GM12878 (cell line): ENCODE data around the gene TMOD2. TPM values are rescaled to one million over a fixed set of nuclear protein-coding genes. Genes with fewer than 3 reads are reported as not detected.

Experiments used
- ATAC-seq: fragments of 200-7000 bp; cut with Tn5 transposase; 3 replicates; pipeline ENCODE4 v1.9.1; 2020; ENCODE audit warnings: mild to moderate bottlenecking, moderate library complexity
- BruUV-seq: library from RNA; stranded (reverse); fragments of 400-500 nt; replicated peaks from 2 replicates; lab custom pipeline; 2021; lab: Mats Ljungman, UMichigan
- CTCF ChIA-PET: fragments of 300-600 bp; sonication (Branson Sonifier 250); formaldehyde crosslinking; extraction: SDS; loops from one replicate; lab custom pipeline; 2021; ENCODE audit warnings: inconsistent platforms; lab: Yijun Ruan, JAX
- POLR2A ChIA-PET: fragments of 350-600 bp; formaldehyde crosslinking; extraction: SDS; loops from one replicate; lab custom pipeline; 2021; ENCODE audit warnings: inconsistent platforms; lab: Charles Lee
- RAD21 ChIA-PET: fragments of 300-600 bp; sonication (Branson Sonifier 250); formaldehyde crosslinking; loops from one replicate; lab custom pipeline; 2023; ENCODE audit warnings: antibody characterized with exemption; ENCODE audit not compliant: unreplicated experiment; lab: Charles Lee
- SMC1A ChIA-PET: fragments of 300-600 bp; sonication (Branson Sonifier 250); formaldehyde crosslinking; loops from one replicate; lab custom pipeline; 2023; ENCODE audit not compliant: unreplicated experiment, uncharacterized antibody; lab: Charles Lee
- DNase-seq: peaks from one replicate; pipeline ENCODE4 v3.0.0-alpha.2; 2011; ENCODE audit warnings: low read depth, low spot score
- FAIRE-seq: peaks from 3 replicates; lab custom pipeline; 2011; peaks lifted over from hg19 to GRCh38; lab: Jason Lieb, UNC
- H2AFZ ChIP-seq: 2 replicates; pipeline ENCODE4 v1.6.0; 2011; ENCODE audit warnings: low read depth, low read length, control low read depth; ENCODE audit not compliant: control insufficient read depth
- H3K27ac ChIP-seq: 2 replicates; pipeline ENCODE4 v1.5.1; 2011; ENCODE audit warnings: control low read depth; ENCODE audit not compliant: control insufficient read depth, insufficient read depth
- H3K27me3 ChIP-seq, 2 experiments: replicated peaks in 1 of 2; 2 replicates each; pipeline versions ENCODE4 v1.6.0 to v1.6.1; 2011; ENCODE audit warnings: low read length in 1 of 2; ENCODE audit not compliant: control insufficient read depth in 2 of 2, insufficient read depth in 2 of 2
- H3K36me3 ChIP-seq, 2 experiments: 2 replicates each; pipeline ENCODE4 v1.5.1; 2011; ENCODE audit warnings: low read length in 1 of 2; ENCODE audit not compliant: control insufficient read depth in 2 of 2, insufficient read depth in 2 of 2
- H3K4me1 ChIP-seq: 2 replicates; pipeline ENCODE4 v1.6.1; 2011; ENCODE audit warnings: mild to moderate bottlenecking, low read length, moderate library complexity, mixed read lengths; ENCODE audit not compliant: control insufficient read depth, insufficient read depth
- H3K4me2 ChIP-seq: 2 replicates; pipeline ENCODE4 v1.6.0; 2011; ENCODE audit warnings: control low read depth; ENCODE audit not compliant: control insufficient read depth, insufficient read depth
- H3K4me3 ChIP-seq: fragments of 200-600 bp; sonication (generic); 2 replicates; pipeline ENCODE4 v1.5.1; 2016
- H3K79me2 ChIP-seq: 2 replicates; pipeline ENCODE4 v1.6.0; 2011; ENCODE audit warnings: low read length; ENCODE audit not compliant: control insufficient read depth, insufficient read depth
- H3K9ac ChIP-seq: 2 replicates; pipeline ENCODE4 v1.8.0; 2011; ENCODE audit warnings: low read length, control low read depth, mixed read lengths; ENCODE audit not compliant: control insufficient read depth, insufficient read depth
- H3K9me3 ChIP-seq: replicated peaks from 3 replicates; pipeline ENCODE4 v1.5.1; 2011; ENCODE audit warnings: mild to moderate bottlenecking, low read length; ENCODE audit not compliant: control insufficient read depth, insufficient read depth
- H4K20me1 ChIP-seq: 2 replicates; pipeline ENCODE4 v1.6.0; 2011; ENCODE audit not compliant: control insufficient read depth, insufficient read depth
- BCL11A ChIP-seq: IDR thresholded peaks from 2 replicates; pipeline ENCODE4 v1.6.1; 2011; ENCODE audit warnings: low read depth, low read length
- CREM ChIP-seq: IDR thresholded peaks from 2 replicates; pipeline ENCODE4 v1.6.1; 2014; ENCODE audit warnings: antibody characterized with exemption, low read depth
- DPF2 ChIP-seq: fragments of 450-650 bp; IDR thresholded peaks from 2 replicates; pipeline ENCODE4 v1.6.1; 2017; ENCODE audit warnings: mild to moderate bottlenecking
- EED ChIP-seq: sonication (generic); IDR thresholded peaks from 2 replicates; pipeline ENCODE4 v1.6.1; 2016; ENCODE audit warnings: antibody characterized with exemption, low read depth
- ESRRA ChIP-seq: IDR thresholded peaks from 2 replicates; pipeline ENCODE4 v1.6.1; 2012; ENCODE audit warnings: mild to moderate bottlenecking, low read length, improper control_type of control experiment
- ETV6 ChIP-seq, 2 experiments: fragments of 450-650 bp in 1 of 2; IDR thresholded peaks in 1 of 2; conservative IDR thresholded peaks in 1 of 2; 2 replicates each; pipeline ENCODE4 v1.6.1; 2014; ENCODE audit warnings: antibody characterized with exemption in 1 of 2, borderline replicate concordance in 1 of 2, low read depth in 1 of 2, mild to moderate bottlenecking in 1 of 2, moderate library complexity in 1 of 2
- FOXM1 ChIP-seq: IDR thresholded peaks from 2 replicates; pipeline ENCODE4 v1.6.1; 2012; ENCODE audit warnings: low read depth, mild to moderate bottlenecking, inconsistent platforms, low read length, moderate library complexity
- GABPA ChIP-seq: IDR thresholded peaks from 2 replicates; pipeline ENCODE4 v1.6.1; 2014; ENCODE audit warnings: antibody characterized with exemption, low read depth, mild to moderate bottlenecking, inconsistent platforms
- IKZF1 ChIP-seq: fragments of 450-650 bp; conservative IDR thresholded peaks from 2 replicates; pipeline ENCODE4 v1.6.1; 2017; ENCODE audit warnings: antibody characterized with exemption, mild to moderate bottlenecking
- IKZF2 ChIP-seq, 2 experiments: fragments of 450-650 bp; IDR thresholded peaks; 2 replicates each; pipeline ENCODE4 v1.6.1; 2017; ENCODE audit warnings: mild to moderate bottlenecking in 2 of 2, moderate library complexity in 2 of 2
- IRF4 ChIP-seq: IDR thresholded peaks from 2 replicates; pipeline ENCODE4 v1.6.1; 2011; ENCODE audit warnings: low read depth, low read length
- JUNB ChIP-seq: IDR thresholded peaks from 2 replicates; pipeline ENCODE4 v1.6.1; 2016; ENCODE audit warnings: antibody characterized with exemption, mild to moderate bottlenecking
- MTA2 ChIP-seq: fragments of 450-650 bp; IDR thresholded peaks from 2 replicates; pipeline ENCODE4 v1.6.1; 2016; ENCODE audit warnings: low read depth, mild to moderate bottlenecking, moderate library complexity
- MTA3 ChIP-seq: IDR thresholded peaks from 2 replicates; pipeline ENCODE4 v1.6.1; 2012; ENCODE audit warnings: low read length, inconsistent platforms, borderline replicate concordance
- NFIC ChIP-seq: IDR thresholded peaks from 2 replicates; pipeline ENCODE4 v1.6.1; 2012; ENCODE audit warnings: low read depth, mild to moderate bottlenecking, inconsistent platforms, low read length, moderate library complexity
- NFYA ChIP-seq: IDR thresholded peaks from 2 replicates; pipeline ENCODE4 v1.6.1; 2011; ENCODE audit warnings: low read depth, mild to moderate bottlenecking, low read length, improper control_type of control experiment, borderline replicate concordance
- PBX3 ChIP-seq: IDR thresholded peaks from 2 replicates; pipeline ENCODE4 v1.6.1; 2011; ENCODE audit warnings: mild to moderate bottlenecking, low read depth, low read length, moderate library complexity; ENCODE audit not compliant: insufficient replicate concordance
- POU2F2 ChIP-seq: IDR thresholded peaks from 3 replicates; pipeline ENCODE4 v1.6.1; 2011; ENCODE audit warnings: low read depth, mild to moderate bottlenecking, low read length, borderline replicate concordance
- RUNX3 ChIP-seq: IDR thresholded peaks from 2 replicates; pipeline ENCODE4 v1.6.1; 2012; ENCODE audit warnings: low read length, inconsistent platforms
- SUZ12 ChIP-seq: fragments of 200-600 bp; sonication (generic); IDR thresholded peaks from one replicate; pipeline ENCODE4 v1.6.1; 2018; ENCODE audit warnings: antibody characterized with exemption, mild to moderate bottlenecking; ENCODE audit not compliant: unreplicated experiment
- WGBS: methylation state at CpG from one replicate; pipeline ENCODE4 v1.1.6; 2016; ENCODE audit warnings: low lambda C conversion rate; ENCODE audit not compliant: insufficient replicate concordance, insufficient coverage; ENCODE audit errors: missing lambda C conversion rate; 5-methylcytosine and 5-hydroxymethylcytosine counted together
- in situ Hi-C: fragments of 300-500 bp; cut with MboI; formaldehyde crosslinking; loops from 9 replicates; pipeline ENCODE4 v1.14.3; 2018; ENCODE audit warnings: mixed read lengths
- intact Hi-C: fragments of 100-400 bp; cut with micrococcal nuclease; formaldehyde crosslinking; loops from one replicate; pipeline ENCODE4 v1.14.2; 2022; ENCODE audit not compliant: unreplicated experiment
- polyA plus RNA-seq, 11 experiments: library from polyadenylated mRNA; depleted of rRNA in 4 of 11; unstranded in 6 of 11; stranded (reverse) in 5 of 11; fragments of >200 nt; fragmentation: Nextera tagmentation in 4 of 11; fragmentation: Illumina TruSeq in 1 of 11; extraction: Ambion mirVana in 4 of 11; extraction: Trizol in 1 of 11; gene quantifications; 1 replicate in 1 of 11; 2 replicates in 10 of 11; pipeline versions ENCODE4 v1.2.1 to v1.2.3, GENCODE V29; 2011 to 2016; ENCODE audit warnings: inconsistent platforms in 2 of 11, missing spikeins in 2 of 11, low read depth in 1 of 11
- total RNA-seq, 4 experiments: library from RNA; depleted of rRNA in 3 of 4; stranded (reverse); fragments of >200 nt in 3 of 4; fragmentation: Illumina TruSeq in 1 of 4; extraction: Trizol in 1 of 4; gene quantifications; 2 replicates each; pipeline versions ENCODE4 v1.2.1 to v1.2.3, GENCODE V29; 2013 to 2021
- TF ChIP-seq, protein P1 (sequence below): IDR thresholded peaks from 2 replicates; pipeline ENCODE4 v1.6.1; 2012; ENCODE audit warnings: low read length, inconsistent platforms
- TF ChIP-seq, protein P2 (sequence below): IDR thresholded peaks from 2 replicates; pipeline ENCODE4 v1.6.1; 2012; ENCODE audit warnings: low read depth, low read length, improper control_type of control experiment

Gene TMOD2
- total and polyA plus RNA-seq, 10 of the 15 experiments (the other 5 are each of a cell fraction or from before 2014, with no cell fraction given), result 0.61 to 15.2 (median 6.3) TPM

DNA sequence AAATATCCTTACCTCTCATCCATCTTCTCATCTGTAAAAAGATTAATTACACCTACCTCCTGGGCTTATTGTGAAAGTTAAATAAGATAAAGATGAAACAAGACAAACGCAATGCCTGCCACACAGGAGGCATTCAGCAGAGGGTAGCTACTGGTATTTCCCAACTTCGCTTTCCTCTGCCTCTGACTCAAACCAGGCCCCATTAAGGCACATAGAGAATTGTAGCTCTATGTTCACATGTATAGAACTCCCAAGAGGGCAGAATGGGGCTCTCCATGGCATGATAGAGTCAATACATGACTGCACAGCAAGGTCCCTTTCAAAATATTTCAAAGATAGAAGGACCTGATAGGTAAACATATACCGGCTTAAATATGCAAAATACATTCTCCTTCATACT, 15.3 kb upstream of the TMOD2 start:
- 0% methylated on average over 3 of the region's 3 CpGs for WGBS
- no peaks in the 10 kb centered on the region for H3K27me3 ChIP-seq
- ATAC-seq (peak; percentile 57), FAIRE-seq (no peak), DNase-seq (peak; percentile 74)
- 0 out of 2 replicates have a peak overlapping the region, but pooled peaks have one; percentile 4 for H2AFZ ChIP-seq
- ChIA-PET RAD21 (interaction anchor here (0.9 to 5.5 kb wide), 13 partner anchors 10 to 857 kb away, joined by 3 to 33 read pairs (median 3); no protein-coding TSS in a partner anchor), SMC1A (interaction anchor here (0.7 to 5.2 kb wide), 18 partner anchors 10 to 485 kb away, joined by 3 to 45 read pairs (median 4); partner anchors contain the start of gene DMXL2), POLR2A (interaction anchor here (0.5 to 2.4 kb wide), 8 partner anchors 8 to 328 kb away, joined by 3 to 11 read pairs (median 4); partner anchors contain the start of gene DMXL2), CTCF (interaction anchor here (0.7 to 10.1 kb wide), 14 partner anchors 9 to 368 kb away, joined by 3 to 136 read pairs (median 4); partner anchors contain the start of gene DMXL2)
- H3K4me3 ChIP-seq, result peak overlapping the region; percentile 77
- intact Hi-C loops (loop anchor here (1.0 to 10.0 kb wide), 5 partner anchors 41 to 369 kb away; partner anchors contain the start of gene DMXL2), in situ Hi-C loops (no loop called here)
- H3K27ac ChIP-seq, result peak overlapping the region; percentile 94
- peaks cover 32% of the 10 kb centered on the region for H3K4me1 ChIP-seq
- H3K79me2 ChIP-seq, result peaks cover 65% of the 10 kb centered on the region
- H3K9me3 ChIP-seq, result no peaks in the 10 kb centered on the region
- H3K9ac ChIP-seq, result peak overlapping the region; percentile 57
- no peaks in the 10 kb centered on the region for H4K20me1 ChIP-seq
- H3K36me3 ChIP-seq, result no peaks in the 10 kb centered on the region
- H3K4me2 ChIP-seq, result peak overlapping the region; percentile 95
- no TSS peak for BruUV-seq
- TF ChIP-seq, protein P1, sequence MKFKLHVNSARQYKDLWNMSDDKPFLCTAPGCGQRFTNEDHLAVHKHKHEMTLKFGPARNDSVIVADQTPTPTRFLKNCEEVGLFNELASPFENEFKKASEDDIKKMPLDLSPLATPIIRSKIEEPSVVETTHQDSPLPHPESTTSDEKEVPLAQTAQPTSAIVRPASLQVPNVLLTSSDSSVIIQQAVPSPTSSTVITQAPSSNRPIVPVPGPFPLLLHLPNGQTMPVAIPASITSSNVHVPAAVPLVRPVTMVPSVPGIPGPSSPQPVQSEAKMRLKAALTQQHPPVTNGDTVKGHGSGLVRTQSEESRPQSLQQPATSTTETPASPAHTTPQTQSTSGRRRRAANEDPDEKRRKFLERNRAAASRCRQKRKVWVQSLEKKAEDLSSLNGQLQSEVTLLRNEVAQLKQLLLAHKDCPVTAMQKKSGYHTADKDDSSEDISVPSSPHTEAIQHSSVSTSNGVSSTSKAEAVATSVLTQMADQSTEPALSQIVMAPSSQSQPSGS, result peak; percentile 47; the same call in 1 of the 2 replicates
- TF ChIP-seq, protein P2, sequence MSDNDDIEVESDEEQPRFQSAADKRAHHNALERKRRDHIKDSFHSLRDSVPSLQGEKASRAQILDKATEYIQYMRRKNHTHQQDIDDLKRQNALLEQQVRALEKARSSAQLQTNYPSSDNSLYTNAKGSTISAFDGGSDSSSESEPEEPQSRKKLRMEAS, result no peak
- TF ChIP-seq ESRRA (no peak), IKZF2 (IDR thresholded peaks at IDR 0.05) (peak in 1 of 2 experiments; percentile 44; a peak in 1 of 4 replicates), JUNB (peak; percentile 69), FOXM1 (peak; percentile 21; the same call in 1 of the 2 replicates), PBX3 (no peak), CREM (0 out of 2 replicates have a peak, but pooled peaks have one; percentile 9), MTA3 (peak; percentile 50; the same call in 1 of the 2 replicates), MTA2 (peak; percentile 40; the same call in 1 of the 2 replicates), DPF2 (peak; percentile 20; the same call in 1 of the 2 replicates), NFIC (peak; percentile 58), NFYA (no peak), IKZF1 (peak; percentile 26; the same call in 1 of the 2 replicates), IRF4 (peak; percentile 66), EED (0 out of 2 replicates have a peak, but pooled peaks have one; percentile 41), GABPA (no peak), BCL11A (peak; percentile 81), SUZ12 (no peak), ETV6 (conservative IDR thresholded peaks at IDR 0.05 in 1 of 2, IDR thresholded peaks at IDR 0.05 in 1 of 2; ENCODE audit: borderline replicate concordance in 1 of 2, low read depth in 1 of 2) (peak in 1 of 2 experiments; percentile 70; a peak in 1 of 4 replicates), POU2F2 (0 out of 3 replicates have a peak, but pooled peaks have one; percentile 27), RUNX3 (peak; percentile 43; the same call in 1 of the 2 replicates)
